Choroid plexus epithelial cell (primary cell): ENCODE results near the gene IL20RA.

Experiments
- DNase-seq: peaks from one replicate; pipeline ENCODE4 v3.0.0-alpha.2; 2010; ENCODE audit warnings: low read depth
- H3K4me3 ChIP-seq: 2 replicates; pipeline ENCODE4 v1.5.1; 2011; ENCODE audit warnings: low read depth, mild to moderate bottlenecking, control low read depth, low read length, moderate library complexity
- TF ChIP-seq, protein P1 (sequence below): conservative IDR thresholded peaks from 2 replicates; pipeline ENCODE4 v1.5.1; 2011; ENCODE audit warnings: low read depth, mild to moderate bottlenecking, control low read depth, inconsistent platforms, low read length, moderate library complexity

IL20RA gene

DNA sequence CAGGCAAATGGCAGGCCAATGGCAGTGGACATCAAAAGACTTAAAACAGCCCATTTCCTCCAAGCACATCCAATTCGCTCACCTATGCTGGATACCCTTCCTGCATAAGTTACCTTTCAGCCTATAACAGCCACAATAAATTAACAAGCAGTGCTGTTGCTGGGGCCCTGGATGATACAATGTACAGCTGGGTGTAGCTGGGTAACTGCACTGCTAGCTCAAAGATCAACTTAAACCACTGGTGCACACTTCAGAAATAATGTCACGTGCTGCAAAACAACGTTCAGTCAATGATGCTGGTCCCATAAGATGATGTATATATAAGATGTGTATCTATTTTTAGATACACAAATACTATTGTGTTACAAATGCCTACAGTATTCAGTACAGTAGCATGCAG, 13.6 kb downstream of the IL20RA start:
- TF ChIP-seq, protein P1, sequence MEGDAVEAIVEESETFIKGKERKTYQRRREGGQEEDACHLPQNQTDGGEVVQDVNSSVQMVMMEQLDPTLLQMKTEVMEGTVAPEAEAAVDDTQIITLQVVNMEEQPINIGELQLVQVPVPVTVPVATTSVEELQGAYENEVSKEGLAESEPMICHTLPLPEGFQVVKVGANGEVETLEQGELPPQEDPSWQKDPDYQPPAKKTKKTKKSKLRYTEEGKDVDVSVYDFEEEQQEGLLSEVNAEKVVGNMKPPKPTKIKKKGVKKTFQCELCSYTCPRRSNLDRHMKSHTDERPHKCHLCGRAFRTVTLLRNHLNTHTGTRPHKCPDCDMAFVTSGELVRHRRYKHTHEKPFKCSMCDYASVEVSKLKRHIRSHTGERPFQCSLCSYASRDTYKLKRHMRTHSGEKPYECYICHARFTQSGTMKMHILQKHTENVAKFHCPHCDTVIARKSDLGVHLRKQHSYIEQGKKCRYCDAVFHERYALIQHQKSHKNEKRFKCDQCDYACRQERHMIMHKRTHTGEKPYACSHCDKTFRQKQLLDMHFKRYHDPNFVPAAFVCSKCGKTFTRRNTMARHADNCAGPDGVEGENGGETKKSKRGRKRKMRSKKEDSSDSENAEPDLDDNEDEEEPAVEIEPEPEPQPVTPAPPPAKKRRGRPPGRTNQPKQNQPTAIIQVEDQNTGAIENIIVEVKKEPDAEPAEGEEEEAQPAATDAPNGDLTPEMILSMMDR = no peak
- no peak overlapping the region for H3K4me3 ChIP-seq
- DNase-seq = no peak

DNA sequence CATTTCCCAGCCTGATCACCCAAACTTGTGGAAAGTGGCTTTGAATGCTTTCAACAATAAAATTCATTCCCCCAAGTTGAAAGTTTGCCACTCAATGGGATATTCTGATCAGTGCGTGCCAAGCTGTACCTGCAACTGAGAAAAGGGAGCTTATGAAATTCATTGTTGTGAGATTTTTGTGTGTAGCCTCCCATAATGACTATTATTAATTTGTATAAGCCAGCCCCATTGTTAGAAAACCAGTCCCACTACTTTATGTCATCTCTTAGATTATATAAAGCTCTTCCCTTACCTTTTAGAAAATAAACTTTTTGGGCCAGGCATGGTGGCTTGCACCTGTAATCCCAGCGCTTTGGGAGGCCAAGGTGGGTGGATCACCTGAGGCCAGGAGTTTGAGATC, 15.9 kb downstream of the IL20RA start:
- H3K4me3 ChIP-seq = no peak overlapping the region
- TF ChIP-seq, protein P1 = no peak
- no peak for DNase-seq

DNA sequence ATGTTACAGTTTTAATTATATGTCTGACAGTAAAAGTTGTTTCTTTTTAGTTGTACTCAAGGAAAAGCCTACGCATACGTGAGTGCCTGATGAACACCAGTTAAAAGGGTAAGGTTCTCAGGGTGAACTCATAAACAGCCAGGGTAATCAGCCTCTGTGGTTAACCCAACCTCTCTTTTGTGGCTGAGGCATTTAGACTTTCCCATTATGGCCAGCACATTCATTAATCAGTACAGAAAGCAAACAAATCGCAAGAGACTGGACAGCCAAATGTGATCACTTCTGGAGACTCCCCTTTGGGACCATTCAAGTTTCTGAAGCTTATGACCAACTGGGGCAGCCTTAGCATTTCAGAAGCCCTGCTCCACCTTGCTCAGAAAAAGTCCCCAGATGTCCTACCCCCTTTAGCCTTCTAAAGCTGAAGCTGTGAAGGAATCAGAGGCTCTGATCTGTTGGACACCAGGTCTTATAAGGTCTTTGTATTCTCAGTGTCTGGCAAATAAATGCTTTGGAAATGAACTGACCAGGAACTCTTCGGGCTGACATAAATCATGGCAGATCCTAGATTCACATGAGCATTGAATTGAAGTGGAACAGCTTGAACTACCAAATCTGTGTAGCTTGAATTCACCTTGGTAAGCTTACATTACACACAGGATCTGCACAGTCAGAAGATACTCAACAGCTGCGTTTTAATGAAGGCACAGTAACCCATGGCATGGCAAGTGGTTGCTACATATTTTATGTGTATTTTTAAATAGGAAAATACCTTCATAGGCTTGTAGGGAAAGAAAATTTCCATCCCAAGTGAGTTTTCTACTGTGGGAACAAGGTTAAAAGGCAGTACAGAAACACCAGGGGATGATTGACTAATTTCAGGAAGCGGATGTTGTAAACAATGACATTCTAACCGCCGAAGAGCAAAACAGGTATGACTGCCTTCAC, 18.7 kb downstream of the IL20RA start:
- H3K4me3 ChIP-seq = no peak overlapping the region
- TF ChIP-seq, protein P1 = no peak
- DNase-seq = peak; percentile 12

DNA sequence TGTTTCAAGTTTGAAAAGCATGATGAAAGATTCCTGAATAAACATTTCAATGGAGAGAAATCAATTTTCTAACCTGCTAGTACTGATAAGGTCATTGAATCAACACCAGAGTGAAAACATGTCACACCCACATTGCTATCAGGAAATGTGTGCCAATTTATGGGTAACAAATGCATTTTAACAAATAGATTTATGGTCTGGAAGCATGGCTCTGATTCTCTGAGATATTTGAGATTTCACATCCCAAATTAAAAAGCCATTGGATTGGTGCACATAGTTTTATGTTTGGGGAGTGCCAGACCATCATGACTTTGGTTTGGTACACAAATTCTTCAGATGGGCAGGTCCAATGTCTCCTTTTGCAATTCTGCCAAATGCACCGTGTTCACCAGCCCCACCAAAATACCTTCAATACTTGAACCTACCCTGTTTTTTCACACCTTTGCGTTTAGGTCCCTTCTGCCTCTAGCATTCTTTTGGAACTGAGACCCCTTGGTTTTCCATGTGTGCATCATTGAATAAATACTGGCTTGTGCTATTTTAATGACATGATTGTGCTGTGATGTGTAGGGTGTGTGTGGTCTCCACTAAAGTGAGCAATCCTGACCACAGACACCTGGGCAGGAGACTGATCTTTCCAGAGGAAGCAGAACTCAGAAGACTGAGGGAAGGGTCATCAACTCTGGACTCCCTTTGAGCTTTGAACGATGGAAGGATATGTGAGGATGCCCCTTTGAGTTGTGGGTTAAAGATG, 20.4 kb downstream of the IL20RA start:
- no peak overlapping the region for H3K4me3 ChIP-seq
- no peak for DNase-seq
- TF ChIP-seq, protein P1 = no peak

DNA sequence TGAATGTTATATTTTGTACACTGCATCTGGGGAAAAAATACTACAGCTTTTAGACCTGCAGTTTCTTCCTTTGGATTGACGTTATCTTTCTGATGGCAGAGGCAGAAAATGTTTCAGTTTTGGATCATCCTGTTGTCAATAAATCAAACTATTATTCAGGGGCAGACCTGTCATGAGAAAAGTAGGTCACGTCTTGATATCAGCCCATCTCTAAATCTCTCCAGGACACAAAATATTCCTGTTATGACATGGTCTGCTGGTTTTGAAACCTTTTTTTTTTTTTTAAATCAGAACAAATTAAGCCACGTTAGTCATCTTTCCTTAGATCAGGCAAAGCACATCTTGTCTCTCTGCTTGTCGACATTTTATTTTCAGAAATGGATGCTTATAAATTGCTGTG, 24.0 kb downstream of the IL20RA start:
- DNase-seq = no peak
- TF ChIP-seq, protein P1 = no peak
- H3K4me3 ChIP-seq = no peak overlapping the region

DNA sequence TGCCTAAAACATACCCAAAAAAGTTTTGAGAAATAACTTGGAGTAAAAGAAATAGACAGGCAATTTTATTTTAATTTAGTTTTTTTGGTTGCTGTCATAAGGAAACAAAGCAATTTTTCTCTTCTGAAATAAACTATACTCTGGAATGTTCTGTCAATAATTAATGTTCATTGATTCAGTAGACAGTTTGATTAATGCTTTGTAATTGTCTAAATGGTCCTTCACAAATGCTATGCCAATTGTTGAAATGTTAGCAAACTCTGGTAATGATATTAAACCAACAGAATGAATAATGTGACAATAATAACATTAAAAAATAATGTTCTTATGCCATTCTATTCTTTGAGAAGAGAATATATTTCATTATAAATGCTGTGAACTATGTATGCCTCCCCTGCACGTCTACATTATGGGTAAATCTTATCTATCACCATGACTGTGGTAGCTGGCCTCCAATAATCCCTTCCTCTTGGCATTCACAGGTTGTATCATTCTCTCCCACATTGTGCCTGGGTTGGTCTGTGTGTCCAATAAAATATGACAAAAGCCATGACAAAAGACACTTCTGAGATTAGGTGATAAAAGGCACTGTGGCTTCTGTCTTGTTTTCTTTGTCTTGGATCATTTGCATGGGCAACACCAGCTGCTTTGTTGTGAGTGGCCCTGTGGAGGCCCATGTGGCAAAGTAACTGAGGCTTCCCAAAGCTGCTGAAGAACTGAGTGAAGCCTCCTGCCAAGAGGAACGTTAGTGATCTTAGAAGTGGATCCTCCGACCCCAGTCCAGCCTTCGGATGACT, 25.1 kb downstream of the IL20RA start:
- TF ChIP-seq, protein P1 = no peak

More for the DNA sequence above, 25.1 kb downstream of the IL20RA start:
- no peak overlapping the region for H3K4me3 ChIP-seq
- no peak for DNase-seq
